Fibroblast of lung (primary cell): ENCODE results near the gene PTPRQ.

ENCODE experiments used
- CTCF ChIP-seq, 2 donors: IDR thresholded peaks in 1 of 2; conservative IDR thresholded peaks in 1 of 2; 1 replicate in 1 of 2; 2 replicates in 1 of 2; pipeline ENCODE4 v1.5.1; 2011 to 2012; ENCODE audit warnings: low read length in 2 of 2, control low read depth in 1 of 2, inconsistent platforms in 1 of 2, low read depth in 1 of 2, mild to moderate bottlenecking in 1 of 2
- EZH2 ChIP-seq: IDR thresholded peaks from 2 replicates; pipeline ENCODE4 v1.5.1; 2012; ENCODE audit warnings: low read length, control low read depth, mild to moderate bottlenecking; ENCODE audit errors: missing control alignments

DNA sequence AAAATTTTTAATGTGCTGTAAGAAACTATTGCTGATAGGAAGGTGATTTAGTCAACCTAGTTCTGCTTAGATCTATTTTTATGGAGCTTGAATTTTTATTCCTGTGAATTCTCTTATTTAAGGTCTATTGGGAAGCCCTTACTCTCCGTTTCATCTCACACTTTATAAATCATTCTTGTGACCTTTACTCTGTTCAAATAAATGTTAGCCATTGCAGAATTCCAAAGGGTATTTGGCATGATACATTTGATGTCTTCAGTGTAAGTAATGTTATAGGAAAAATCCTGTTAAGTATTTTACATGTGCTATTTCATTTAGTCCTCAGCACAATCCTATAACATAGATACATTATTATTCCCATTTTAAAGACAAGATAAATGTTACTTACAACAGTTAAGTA is 12.5 kb downstream of the PTPRQ start:
- TF ChIP-seq CTCF (conservative IDR thresholded peaks at IDR 0.05 in 1 of 2, IDR thresholded peaks at IDR 0.05 in 1 of 2; ENCODE audit: low read depth in 1 of 2, low read length in 2 of 2) (no peak), EZH2 (no peak)
